ENCODE measurements around the gene PRR19.

PRR19 gene

DNA sequence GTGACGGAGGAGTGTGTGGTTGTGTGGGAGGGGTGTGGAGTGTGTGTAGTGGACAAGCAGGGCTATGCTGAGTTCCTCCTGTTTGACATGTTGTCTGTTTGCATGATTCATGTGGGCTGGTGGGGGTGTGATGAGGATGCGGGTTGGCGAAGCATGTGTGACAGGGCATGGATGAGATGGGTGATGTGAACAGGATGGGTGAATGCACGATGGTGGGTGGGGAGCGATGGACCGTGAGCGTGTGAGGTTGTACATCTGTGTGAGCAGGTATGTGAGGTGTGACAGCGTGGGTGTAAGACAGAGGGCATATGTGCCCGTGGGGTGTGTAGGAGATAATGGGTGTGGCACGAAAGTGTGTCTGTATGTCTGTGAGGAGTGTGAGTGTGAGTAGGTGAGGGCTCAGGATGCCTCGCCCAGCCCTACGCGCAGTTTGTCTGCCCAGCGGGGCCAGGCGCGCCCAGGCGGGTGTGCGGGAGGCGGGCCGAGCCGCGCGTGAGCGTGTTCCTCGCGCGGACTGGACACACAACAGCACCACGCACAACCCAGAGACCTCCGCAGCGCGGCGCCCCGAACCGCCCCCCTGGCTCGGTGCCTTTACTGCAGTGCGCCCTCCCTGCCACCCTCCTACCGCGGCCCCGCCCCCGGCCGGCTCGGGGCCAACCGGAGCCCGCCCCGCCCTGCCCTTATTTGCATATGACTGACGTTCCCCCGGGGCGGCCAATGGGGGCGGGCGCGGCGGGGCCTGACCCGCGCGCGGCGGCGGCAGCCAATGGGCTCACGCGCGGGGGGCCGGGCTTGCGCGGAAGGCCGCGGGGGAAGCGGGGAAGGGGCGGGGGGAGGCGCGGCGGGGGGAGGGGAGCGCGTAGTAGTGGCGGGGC is 18.5 kb upstream of the PRR19 start:
- H2AFZ ChIP-seq (ENCODE audit: low read depth, low read length): no peak overlapping the region
- peaks cover 52% of the 10 kb centered on the region for H3K4me1 ChIP-seq (ENCODE audit: insufficient read depth, low read length)

DNA sequence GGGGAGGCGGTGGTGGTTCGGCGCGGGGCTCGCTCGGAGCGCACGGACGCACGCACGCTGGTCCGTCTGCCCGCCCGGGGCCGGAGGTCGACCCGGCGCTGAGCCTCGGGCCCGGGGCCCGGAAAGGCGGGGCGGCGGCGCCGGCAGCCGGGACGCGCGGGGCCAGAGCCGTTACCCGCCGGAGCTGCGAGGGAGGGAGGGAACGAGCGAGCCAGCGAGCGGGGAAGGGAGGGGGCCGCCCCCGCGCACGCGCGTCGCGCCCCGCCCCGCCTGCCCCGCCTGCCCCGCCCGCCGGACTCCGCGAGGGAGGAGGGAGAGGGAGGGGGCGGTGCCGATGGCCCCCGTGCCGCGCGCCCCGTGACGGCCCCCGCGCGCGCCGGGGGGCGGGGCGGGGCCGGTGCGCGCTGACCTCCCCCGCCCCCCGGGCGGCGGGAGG is 17.8 kb upstream of the PRR19 start:
- Histone ChIP-seq H3K36me3 (ENCODE audit: insufficient read depth, low read length) (peaks cover 25% of the 10 kb centered on the region), H2AFZ (ENCODE audit: low read depth, low read length) (no peak overlapping the region), H3K4me1 (ENCODE audit: insufficient read depth, low read length) (peaks cover 48% of the 10 kb centered on the region), H3K4me3 (ENCODE audit: low read length) (peak overlapping the region; percentile 49), H3K27me3 (ENCODE audit: insufficient read depth, low read length) (no peaks in the 10 kb centered on the region), H3K9me3 (ENCODE audit: low read length) (no peaks in the 10 kb centered on the region)

More for the DNA sequence above, 18.5 kb upstream of the PRR19 start:
- Histone ChIP-seq H3K36me3 (ENCODE audit: insufficient read depth, low read length) (peaks cover 18% of the 10 kb centered on the region), H3K27me3 (ENCODE audit: insufficient read depth, low read length) (no peaks in the 10 kb centered on the region), H3K9me3 (ENCODE audit: low read length) (no peaks in the 10 kb centered on the region), H3K4me3 (ENCODE audit: low read length) (peak overlapping the region; percentile 49)

DNA sequence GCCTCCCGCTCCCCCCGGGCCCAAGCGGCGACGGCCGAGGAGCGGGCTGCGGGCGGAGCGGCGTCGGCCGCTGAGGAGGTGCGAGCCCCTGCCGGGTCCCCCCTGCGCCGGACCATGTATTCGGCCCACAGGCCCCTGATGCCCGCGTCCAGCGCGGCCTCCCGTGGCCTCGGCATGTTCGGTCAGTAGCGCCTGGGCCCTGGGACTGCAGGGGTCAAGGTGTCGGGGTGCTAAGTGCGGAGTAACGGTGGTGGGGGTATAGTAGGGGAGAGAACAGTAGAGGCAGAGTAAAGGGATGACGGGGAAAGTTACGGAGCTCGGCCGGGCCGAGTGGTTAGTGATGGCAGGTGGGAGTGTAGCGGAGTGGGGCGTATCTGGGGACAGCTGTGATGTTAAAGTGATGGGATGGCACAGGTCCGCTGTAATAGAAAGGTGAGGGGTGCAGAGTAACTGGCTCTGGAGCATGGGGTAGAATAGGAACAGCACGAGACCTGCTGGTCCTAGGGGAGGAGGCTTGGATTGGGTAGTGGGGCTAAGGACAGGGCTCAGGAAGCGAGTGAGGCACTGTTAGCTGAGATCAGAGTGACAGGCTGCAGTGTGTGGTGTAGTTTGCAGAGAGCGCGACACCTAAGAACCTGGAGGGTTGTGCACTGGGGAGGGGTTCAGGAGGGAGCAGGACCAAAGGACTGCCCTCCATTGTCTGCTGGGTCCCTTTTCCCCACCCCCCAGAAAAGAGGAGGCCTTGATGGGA is 17.2 kb upstream of the PRR19 start:
- Histone ChIP-seq H3K27me3 (ENCODE audit: insufficient read depth, low read length) (no peaks in the 10 kb centered on the region), H3K9me3 (ENCODE audit: low read length) (no peaks in the 10 kb centered on the region), H3K4me1 (ENCODE audit: insufficient read depth, low read length) (peaks cover 42% of the 10 kb centered on the region), H3K4me3 (ENCODE audit: low read length) (peak overlapping the region; percentile 67), H3K36me3 (ENCODE audit: insufficient read depth, low read length) (peaks cover 32% of the 10 kb centered on the region), H2AFZ (ENCODE audit: low read depth, low read length) (no peak overlapping the region)

DNA sequence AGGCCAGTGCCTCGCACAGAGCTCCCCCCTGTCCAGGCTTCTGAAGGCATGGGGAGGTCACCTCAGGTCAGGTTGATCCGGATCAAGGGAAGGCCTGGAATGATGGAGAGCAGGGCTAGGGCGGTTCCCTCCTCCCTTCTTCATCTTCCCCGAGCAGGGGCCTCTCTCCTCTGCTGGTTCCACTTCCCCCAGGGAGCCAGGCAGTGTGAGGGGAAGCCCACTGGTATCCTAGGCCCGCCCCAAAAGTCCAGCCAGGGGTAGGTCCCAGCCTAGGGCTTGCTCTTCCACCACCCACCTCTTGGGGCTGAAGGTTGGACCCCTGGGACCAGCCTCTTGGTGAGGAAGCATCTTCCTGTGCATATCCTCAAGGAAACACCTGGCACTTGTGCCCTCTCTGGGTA is 16.4 kb upstream of the PRR19 start:
- H3K36me3 ChIP-seq (ENCODE audit: insufficient read depth, low read length): peaks cover 39% of the 10 kb centered on the region
- H3K4me1 ChIP-seq (ENCODE audit: insufficient read depth, low read length): peaks cover 42% of the 10 kb centered on the region
- H2AFZ ChIP-seq (ENCODE audit: low read depth, low read length): no peak overlapping the region
- H3K4me3 ChIP-seq (ENCODE audit: low read length): peak overlapping the region; percentile 67
- H3K27me3 ChIP-seq (ENCODE audit: insufficient read depth, low read length): no peaks in the 10 kb centered on the region
- H3K9me3 ChIP-seq (ENCODE audit: low read length): no peaks in the 10 kb centered on the region

DNA sequence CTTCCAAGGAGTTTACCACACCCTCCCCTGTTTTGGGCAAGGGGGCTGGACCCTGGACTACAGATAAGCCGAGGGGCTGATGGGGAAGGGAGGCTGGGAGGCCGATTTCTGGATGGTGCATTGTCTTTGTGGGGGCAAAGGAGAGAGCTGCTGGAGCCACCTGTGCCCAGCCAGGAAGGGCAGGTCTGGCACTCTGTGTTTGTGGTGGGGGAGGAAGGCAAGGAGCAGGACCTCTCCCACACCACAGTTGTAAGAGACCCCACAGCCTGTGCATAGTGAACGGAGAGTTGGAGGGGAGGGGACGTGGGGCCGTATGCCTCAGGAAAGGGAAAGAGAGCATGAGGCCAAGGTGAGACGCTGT is 16.0 kb upstream of the PRR19 start:
- peaks cover 44% of the 10 kb centered on the region for H3K36me3 ChIP-seq (ENCODE audit: insufficient read depth, low read length)
- no peak overlapping the region for H2AFZ ChIP-seq (ENCODE audit: low read depth, low read length)
- peak overlapping the region; percentile 67 for H3K4me3 ChIP-seq (ENCODE audit: low read length)
- H3K9me3 ChIP-seq (ENCODE audit: low read length): no peaks in the 10 kb centered on the region
- H3K27me3 ChIP-seq (ENCODE audit: insufficient read depth, low read length): no peaks in the 10 kb centered on the region
- peaks cover 42% of the 10 kb centered on the region for H3K4me1 ChIP-seq (ENCODE audit: insufficient read depth, low read length)

DNA sequence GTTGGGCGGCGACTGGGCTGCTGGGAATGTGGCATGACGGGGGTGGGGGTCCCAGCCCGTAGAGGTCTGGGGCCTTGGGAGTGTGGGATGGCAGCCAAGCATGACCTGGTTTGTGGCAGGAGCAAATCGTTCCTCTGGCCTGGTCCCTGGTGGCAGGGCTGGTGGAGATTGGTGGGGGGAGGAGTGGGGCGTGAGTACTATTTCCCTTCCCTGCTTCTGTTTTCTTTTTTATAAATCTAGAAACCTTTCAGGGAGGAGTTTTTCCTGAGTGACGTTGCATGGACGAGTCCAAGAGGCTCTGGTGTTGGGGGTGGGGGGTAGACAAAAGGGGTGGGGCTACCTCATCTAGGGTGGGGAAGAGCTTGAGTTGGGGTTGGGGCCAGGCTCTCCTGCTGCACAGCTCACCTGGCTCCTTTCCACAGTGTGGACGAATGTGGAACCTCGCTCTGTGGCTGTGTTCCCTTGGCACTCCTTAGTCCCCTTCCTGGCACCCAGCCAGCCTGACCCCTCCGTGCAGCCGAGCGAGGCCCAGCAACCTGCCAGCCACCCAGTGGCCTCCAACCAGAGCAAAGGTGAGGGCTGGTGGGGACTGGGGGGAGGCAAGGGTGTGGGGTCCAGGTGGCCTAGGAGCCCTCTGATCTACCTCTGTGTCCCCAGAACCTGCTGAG is 15.4 kb upstream of the PRR19 start:
- peaks cover 48% of the 10 kb centered on the region for H3K36me3 ChIP-seq (ENCODE audit: insufficient read depth, low read length)
- H3K9me3 ChIP-seq (ENCODE audit: low read length): no peaks in the 10 kb centered on the region
- H2AFZ ChIP-seq (ENCODE audit: low read depth, low read length): no peak overlapping the region
- H3K27me3 ChIP-seq (ENCODE audit: insufficient read depth, low read length): no peaks in the 10 kb centered on the region
- peaks cover 37% of the 10 kb centered on the region for H3K4me1 ChIP-seq (ENCODE audit: insufficient read depth, low read length)
- H3K4me3 ChIP-seq (ENCODE audit: low read length): no peak overlapping the region

DNA sequence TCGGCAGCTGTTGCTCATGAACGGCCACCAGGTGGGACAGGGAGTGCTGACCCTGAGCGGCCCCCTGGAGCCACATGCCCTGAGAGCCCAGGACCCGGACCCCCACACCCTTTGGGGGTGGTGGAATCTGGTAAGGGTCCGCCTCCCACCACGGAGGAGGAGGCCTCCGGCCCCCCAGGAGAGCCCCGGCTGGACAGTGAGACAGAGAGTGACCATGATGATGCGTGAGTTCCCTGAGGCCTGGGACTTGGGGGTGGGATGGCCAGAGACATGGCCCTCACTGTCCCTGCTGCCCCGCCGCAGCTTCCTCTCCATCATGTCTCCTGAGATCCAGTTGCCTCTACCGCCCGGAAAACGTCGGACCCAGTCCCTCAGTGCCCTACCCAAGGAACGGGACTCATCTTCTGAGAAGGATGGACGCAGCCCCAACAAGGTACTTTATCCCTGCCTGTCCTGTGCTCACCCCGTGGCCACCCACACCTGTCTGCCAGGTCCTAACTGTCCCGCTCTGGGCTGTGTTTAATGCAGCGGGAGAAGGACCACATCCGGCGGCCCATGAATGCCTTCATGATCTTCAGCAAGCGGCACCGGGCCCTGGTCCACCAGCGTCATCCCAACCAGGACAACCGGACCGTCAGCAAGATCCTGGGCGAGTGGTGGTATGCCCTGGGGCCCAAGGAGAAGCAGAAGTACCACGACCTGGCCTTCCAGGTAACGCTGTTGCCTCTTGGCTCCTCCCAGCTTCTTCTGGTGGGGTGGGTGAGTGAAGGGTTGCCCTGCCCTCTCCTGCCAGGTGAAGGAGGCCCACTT is 14.7 kb upstream of the PRR19 start:
- Histone ChIP-seq H3K36me3 (ENCODE audit: insufficient read depth, low read length) (peaks cover 56% of the 10 kb centered on the region), H2AFZ (ENCODE audit: low read depth, low read length) (no peak overlapping the region), H3K9me3 (ENCODE audit: low read length) (no peaks in the 10 kb centered on the region), H3K4me3 (ENCODE audit: low read length) (no peak overlapping the region), H3K27me3 (ENCODE audit: insufficient read depth, low read length) (no peaks in the 10 kb centered on the region), H3K4me1 (ENCODE audit: insufficient read depth, low read length) (peaks cover 30% of the 10 kb centered on the region)

DNA sequence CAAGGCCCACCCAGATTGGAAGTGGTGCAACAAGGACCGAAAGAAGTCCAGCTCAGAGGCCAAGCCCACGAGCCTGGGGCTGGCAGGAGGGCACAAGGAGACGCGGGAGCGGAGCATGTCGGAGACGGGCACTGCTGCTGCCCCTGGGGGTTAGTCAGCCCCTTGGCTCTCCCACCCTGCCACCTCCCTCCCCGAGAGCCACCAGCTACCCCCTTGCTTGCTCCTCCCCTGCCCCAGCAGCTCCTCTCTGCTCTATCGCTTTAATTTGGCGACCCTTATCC is 14.2 kb upstream of the PRR19 start:
- H3K9me3 ChIP-seq (ENCODE audit: low read length): no peaks in the 10 kb centered on the region
- no peak overlapping the region for H3K4me3 ChIP-seq (ENCODE audit: low read length)
- no peaks in the 10 kb centered on the region for H3K27me3 ChIP-seq (ENCODE audit: insufficient read depth, low read length)
- H3K36me3 ChIP-seq (ENCODE audit: insufficient read depth, low read length): peaks cover 61% of the 10 kb centered on the region
- H3K4me1 ChIP-seq (ENCODE audit: insufficient read depth, low read length): peaks cover 25% of the 10 kb centered on the region
- H2AFZ ChIP-seq (ENCODE audit: low read depth, low read length): no peak overlapping the region

DNA sequence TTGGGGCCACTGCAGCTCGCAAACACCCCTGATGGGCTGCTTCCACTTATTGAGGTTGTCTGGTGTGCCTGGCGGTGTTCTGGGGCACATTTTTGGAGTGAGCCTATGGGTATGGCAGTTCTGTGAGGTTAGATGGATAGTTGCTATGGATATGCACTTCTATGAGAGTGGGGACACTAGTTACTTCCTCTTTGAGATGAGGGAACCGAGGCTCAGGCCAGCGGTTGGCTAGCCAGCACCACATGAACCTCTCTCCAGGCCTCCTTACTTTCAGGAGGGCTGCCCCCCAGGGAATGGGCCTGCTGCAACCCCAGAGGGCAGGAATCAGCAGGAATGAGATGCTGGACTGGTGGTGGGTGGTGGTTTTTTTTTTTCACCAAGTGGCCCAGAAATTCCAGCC is 13.5 kb upstream of the PRR19 start:
- no peak overlapping the region for H3K4me3 ChIP-seq (ENCODE audit: low read length)
- H3K36me3 ChIP-seq (ENCODE audit: insufficient read depth, low read length): peaks cover 67% of the 10 kb centered on the region
- no peak overlapping the region for H2AFZ ChIP-seq (ENCODE audit: low read depth, low read length)
- no peaks in the 10 kb centered on the region for H3K9me3 ChIP-seq (ENCODE audit: low read length)
- H3K27me3 ChIP-seq (ENCODE audit: insufficient read depth, low read length): no peaks in the 10 kb centered on the region
- peaks cover 19% of the 10 kb centered on the region for H3K4me1 ChIP-seq (ENCODE audit: insufficient read depth, low read length)

DNA sequence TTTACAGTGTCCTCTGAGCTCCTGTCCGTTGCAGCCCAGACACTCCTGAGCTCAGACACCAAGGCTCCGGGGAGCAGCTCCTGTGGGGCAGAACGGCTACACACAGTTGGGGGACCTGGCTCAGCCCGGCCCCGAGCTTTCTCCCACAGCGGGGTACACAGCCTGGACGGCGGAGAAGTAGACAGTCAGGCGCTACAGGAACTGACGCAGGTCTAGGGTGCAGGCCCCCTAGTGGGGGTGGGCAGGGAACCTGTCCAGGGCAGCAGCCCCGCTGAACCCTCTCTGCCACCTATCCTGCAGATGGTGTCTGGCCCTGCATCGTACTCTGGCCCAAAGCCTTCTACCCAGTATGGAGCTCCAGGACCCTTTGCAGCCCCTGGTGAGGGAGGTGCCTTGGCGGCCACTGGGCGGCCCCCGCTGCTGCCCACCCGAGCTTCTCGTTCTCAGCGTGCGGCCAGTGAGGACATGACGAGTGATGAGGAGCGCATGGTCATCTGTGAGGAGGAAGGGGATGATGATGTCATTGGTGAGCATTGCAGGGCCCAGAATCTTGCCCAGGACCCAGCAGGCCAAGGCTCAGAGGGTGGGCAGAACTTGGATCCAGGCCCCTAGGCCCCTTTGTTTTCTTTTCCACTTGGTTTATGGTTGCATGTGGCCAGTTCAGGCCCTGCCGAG is 12.9 kb upstream of the PRR19 start:
- Histone ChIP-seq H3K9me3 (ENCODE audit: low read length) (no peaks in the 10 kb centered on the region), H3K4me3 (ENCODE audit: low read length) (no peak overlapping the region), H3K4me1 (ENCODE audit: insufficient read depth, low read length) (peaks cover 17% of the 10 kb centered on the region), H3K27me3 (ENCODE audit: insufficient read depth, low read length) (no peaks in the 10 kb centered on the region), H2AFZ (ENCODE audit: low read depth, low read length) (no peak overlapping the region), H3K36me3 (ENCODE audit: insufficient read depth, low read length) (peaks cover 74% of the 10 kb centered on the region)

DNA sequence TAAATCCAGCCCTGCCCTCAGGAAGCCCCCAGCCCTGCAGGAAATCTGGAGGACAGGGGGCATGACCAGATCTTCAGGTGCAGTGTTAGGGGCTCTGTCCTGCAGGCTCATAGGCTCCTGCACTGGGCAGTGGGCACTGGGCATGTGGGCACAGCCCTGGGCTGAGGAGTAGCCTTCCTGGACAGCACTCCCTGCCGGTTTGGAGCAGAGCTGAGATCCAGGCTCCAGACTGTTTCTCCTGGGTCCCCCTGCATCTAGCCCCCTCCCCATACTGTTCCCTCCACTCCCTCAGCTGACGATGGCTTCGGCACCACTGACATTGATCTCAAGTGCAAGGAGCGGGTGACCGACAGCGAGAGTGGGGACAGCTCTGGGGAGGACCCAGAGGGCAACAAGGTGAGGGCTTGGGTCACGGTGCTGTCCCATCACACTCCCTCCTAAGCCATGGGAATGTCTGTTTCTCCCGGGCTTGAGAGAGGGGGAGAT is 12.3 kb upstream of the PRR19 start:
- Histone ChIP-seq H3K4me3 (ENCODE audit: low read length) (no peak overlapping the region), H3K36me3 (ENCODE audit: insufficient read depth, low read length) (peaks cover 79% of the 10 kb centered on the region), H3K9me3 (ENCODE audit: low read length) (no peaks in the 10 kb centered on the region), H3K4me1 (ENCODE audit: insufficient read depth, low read length) (peaks cover 17% of the 10 kb centered on the region), H3K27me3 (ENCODE audit: insufficient read depth, low read length) (no peaks in the 10 kb centered on the region), H2AFZ (ENCODE audit: low read depth, low read length) (no peak overlapping the region)

DNA sequence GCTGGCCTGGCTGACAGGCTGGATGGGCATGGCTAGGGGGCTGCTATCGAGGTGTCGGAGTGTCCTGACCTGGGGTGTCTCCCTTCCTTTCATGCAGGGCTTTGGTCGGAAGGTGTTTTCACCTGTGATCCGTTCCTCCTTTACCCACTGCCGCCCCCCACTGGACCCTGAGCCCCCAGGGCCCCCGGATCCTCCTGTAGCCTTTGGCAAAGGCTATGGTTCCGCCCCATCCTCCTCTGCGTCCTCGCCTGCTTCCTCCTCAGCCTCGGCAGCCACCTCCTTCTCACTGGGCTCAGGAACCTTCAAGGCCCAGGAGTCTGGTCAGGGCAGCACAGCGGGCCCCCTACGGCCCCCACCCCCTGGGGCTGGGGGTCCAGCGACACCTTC is 11.8 kb upstream of the PRR19 start:
- Histone ChIP-seq H2AFZ (ENCODE audit: low read depth, low read length) (no peak overlapping the region), H3K4me1 (ENCODE audit: insufficient read depth, low read length) (peaks cover 12% of the 10 kb centered on the region), H3K36me3 (ENCODE audit: insufficient read depth, low read length) (peaks cover 80% of the 10 kb centered on the region), H3K27me3 (ENCODE audit: insufficient read depth, low read length) (no peaks in the 10 kb centered on the region), H3K4me3 (ENCODE audit: low read length) (no peak overlapping the region), H3K9me3 (ENCODE audit: low read length) (no peaks in the 10 kb centered on the region)

Data from neuron (in vitro differentiated cells).